Esophagus squamous epithelium (tissue), 5 donors: ENCODE measurements around the gene CTSE. TPM values are rescaled to one million over a fixed set of nuclear protein-coding genes. Genes with fewer than 3 reads are reported as not detected.
A peak's percentile ranks its signal among the peaks of the same experiment; 100 is the strongest.

ENCODE experiments used
- DNase-seq: peaks from one replicate; lab custom pipeline; 2025; lab: John Stamatoyannopoulos, UW
- H3K27ac ChIP-seq, 4 donors: fragments of 200-600 bp; sonication (generic); one replicate each; pipeline ENCODE4 v1.5.1; 2016 to 2019; ENCODE audit warnings: mild to moderate bottlenecking in 1 of 4
- H3K27me3 ChIP-seq, 4 donors: fragments of 200-600 bp; sonication (generic); 1 replicate in 3 of 4; 2 replicates in 1 of 4; pipeline versions ENCODE4 v1.5.1 to v1.6.0; 2017 to 2021; ENCODE audit warnings: antibody characterized with exemption in 1 of 4
- H3K36me3 ChIP-seq, 3 donors: fragments of 200-600 bp; sonication (generic); one replicate each; pipeline ENCODE4 v1.5.1; 2016 to 2019
- H3K4me1 ChIP-seq, 3 donors: fragments of 200-600 bp; sonication (generic); one replicate each; pipeline ENCODE4 v1.5.1; 2017 to 2019
- H3K4me3 ChIP-seq, 4 donors: fragments of 200-600 bp; sonication (generic); 1 replicate in 3 of 4; 2 replicates in 1 of 4; pipeline ENCODE4 v1.5.1; 2016 to 2019; ENCODE audit warnings: mild to moderate bottlenecking in 2 of 4, moderate library complexity in 1 of 4
- H3K9me3 ChIP-seq, 3 donors: fragments of 200-600 bp; sonication (generic); one replicate each; pipeline ENCODE4 v1.5.1; 2016 to 2019
- CTCF ChIP-seq, 6 experiments: fragments of 450-650 bp in 4 of 6; fragments of 200-600 bp in 2 of 6; sonication (generic) in 2 of 6; IDR thresholded peaks; one replicate each; pipeline ENCODE4 v1.5.1; 2016 to 2019; ENCODE audit warnings: antibody characterized with exemption in 6 of 6, mild to moderate bottlenecking in 4 of 6, moderate library complexity in 4 of 6
- POLR2A ChIP-seq, 4 donors: fragments of 450-650 bp; IDR thresholded peaks; one replicate each; pipeline ENCODE4 v1.6.1; 2017; ENCODE audit warnings: antibody characterized with exemption in 4 of 4, mild to moderate bottlenecking in 4 of 4, moderate library complexity in 3 of 4
- WGBS, 2 donors: methylation state at CpG; one replicate each; pipeline ENCODE4 v1.1.5; 2018; 5-methylcytosine and 5-hydroxymethylcytosine counted together
- intact Hi-C: fragments of 100-400 bp; cut with DNase I; formaldehyde crosslinking; loops from one replicate; pipeline ENCODE4 v1.15.0; 2022
- total RNA-seq, 4 donors: library from RNA; depleted of rRNA; stranded (reverse); fragments of >200 nt; gene quantifications; one replicate each; pipeline ENCODE4 v1.1.0, GENCODE V29; 2016
- donor health status: DM: yes; HTN: yes; CAD: no.

Gene CTSE
- total RNA-seq, 4 donors from 2014 or later = 0.32 to 0.48 (median 0.38) TPM; not detected in 1

GRCh38 chr1:206005234-206005633 lies 18.5 kb downstream of the CTSE start:
- H3K9me3 ChIP-seq = no peaks in the 10 kb centered on the region
- H3K27me3 ChIP-seq = no peaks in the 10 kb centered on the region
- no peaks in the 10 kb centered on the region for H3K36me3 ChIP-seq
- H3K27ac ChIP-seq = peak overlapping the region; percentile 79 to 95 (median 88)
- WGBS, 2 donors = 41 to 59% methylated on average over 2 to 6 of the region's 7 CpGs
- TF ChIP-seq CTCF (IDR thresholded peaks at IDR 0.05) (no peak), POLR2A (IDR thresholded peaks at IDR 0.05) (no peak)
- DNase-seq = no peak
- peaks cover 31 to 66% (median 44%) of the 10 kb centered on the region in 3 donors for H3K4me1 ChIP-seq
- intact Hi-C loops = no loop called here
- H3K4me3 ChIP-seq = no peak overlapping the region

GRCh38 chr1:206004826-206005225 lies 18.9 kb downstream of the CTSE start:
- H3K27me3 ChIP-seq = no peaks in the 10 kb centered on the region
- H3K4me1 ChIP-seq = peaks cover 31 to 70% (median 44%) of the 10 kb centered on the region in 3 donors
- H3K36me3 ChIP-seq = no peaks in the 10 kb centered on the region
- WGBS, 2 donors = 48 to 53% methylated on average over 6 to 12 of the region's 12 CpGs
- intact Hi-C loops = no loop called here
- peak overlapping the region; percentile 79 to 95 (median 88) for H3K27ac ChIP-seq
- no peak for DNase-seq
- H3K4me3 ChIP-seq = no peak overlapping the region
- TF ChIP-seq CTCF (IDR thresholded peaks at IDR 0.05) = no peak
- TF ChIP-seq POLR2A (IDR thresholded peaks at IDR 0.05) = no peak
- no peaks in the 10 kb centered on the region for H3K9me3 ChIP-seq

GRCh38 chr1:206003854-206004800 lies 19.6 kb downstream of the CTSE start:
- Histone ChIP-seq H3K4me3 (no peak overlapping the region), H3K36me3 (no peaks in the 10 kb centered on the region), H3K27me3 (no peaks in the 10 kb centered on the region), H3K4me1 (peaks cover 31 to 75% (median 44%) of the 10 kb centered on the region in 3 donors), H3K9me3 (no peaks in the 10 kb centered on the region), H3K27ac (peak overlapping the region; percentile 79 to 95 (median 88))
- intact Hi-C loops = no loop called here
- 76 to 80% methylated on average over 7 of the region's 7 CpGs for WGBS, 2 donors
- DNase-seq = no peak
- TF ChIP-seq POLR2A (IDR thresholded peaks at IDR 0.05) (no peak), CTCF (IDR thresholded peaks at IDR 0.05) (no peak)

GRCh38 chr1:206002871-206003801 lies 20.6 kb downstream of the CTSE start, which contains the start of gene RAB7B:
TSS of gene RAB7B (minus strand) at chr1:206003395. CDS start at chr1:205994135, 9,260 bp downstream.
- H3K36me3 ChIP-seq = no peaks in the 10 kb centered on the region
- no peaks in the 10 kb centered on the region for H3K9me3 ChIP-seq
- DNase-seq = no peak
- intact Hi-C loops = no loop called here
- peak within 1 kb of the TSS; percentile 79 to 95 (median 88) for H3K27ac ChIP-seq
- no peaks in the 10 kb centered on the region for H3K27me3 ChIP-seq
- TF ChIP-seq CTCF (IDR thresholded peaks at IDR 0.05) (no peak), POLR2A (IDR thresholded peaks at IDR 0.05) (peak in 1 of 4 donors; percentile 50)
- peak within 1 kb of the TSS; percentile 34 to 63 (median 47) for H3K4me3 ChIP-seq
- WGBS, 2 donors = 5 to 16% methylated on average over 5 to 7 of the region's 12 CpGs
- H3K4me1 ChIP-seq = peaks cover 31 to 85% (median 54%) of the 10 kb centered on the region in 3 donors
